ENCODE measurements around the gene OR4K5.
"Not testable (repeated sequence)": the region's sequence is repeated elsewhere in the genome, so short reads cannot be mapped to it uniquely, and the experiment has no call there.

Gene OR4K5

GRCh38 chr14:19930617-19931016, 10.2 kb downstream of the OR4K5 start, which contains the start of gene OR4K1:
Gene OR4K1, plus strand, starts transcription at chr14:19930917. Its CDS starts 4,750 bp downstream, at chr14:19935667.
- H3K4me3 ChIP-seq (ENCODE audit: low read depth, low read length): no peak within 1 kb of the TSS
- no peak for DNase-seq (ENCODE audit: low read depth, low spot score)
- ChIA-PET CTCF (no interaction called here), POLR2A (no interaction called here)
- no peak for TF ChIP-seq CTCF (IDR thresholded peaks at IDR 0.05; ENCODE audit: insufficient read depth, low read length, missing control alignments)

- POLR2A ChIA-PET: no interaction called here
Measured at GRCh38 chr14:19941668-19942067, 21.3 kb downstream of the OR4K5 start.

GRCh38 chr14:19947413-19948090, 27.1 kb downstream of the OR4K5 start:
- H3K4me3 ChIP-seq (ENCODE audit: low read depth, low read length): no peak overlapping the region
- DNase-seq (ENCODE audit: low read depth, low spot score): no peak
- POLR2A ChIA-PET: no interaction called here
- CTCF ChIA-PET: no interaction called here
- TF ChIP-seq CTCF (IDR thresholded peaks at IDR 0.05; ENCODE audit: insufficient read depth, low read length, missing control alignments): no peak

More at GRCh38 chr14:19941668-19942067, 21.3 kb downstream of the OR4K5 start:
- H3K4me3 ChIP-seq (ENCODE audit: low read depth, low read length): no peak overlapping the region
- no peak for TF ChIP-seq CTCF (IDR thresholded peaks at IDR 0.05; ENCODE audit: insufficient read depth, low read length, missing control alignments)
- no peak for DNase-seq (ENCODE audit: low read depth, low spot score)
- CTCF ChIA-PET: no interaction called here

- no peak overlapping the region for H3K4me3 ChIP-seq (ENCODE audit: low read depth, low read length)
- CTCF ChIA-PET: no interaction called here
- no peak for TF ChIP-seq CTCF (IDR thresholded peaks at IDR 0.05; ENCODE audit: insufficient read depth, low read length, missing control alignments)
- DNase-seq (ENCODE audit: low read depth, low spot score): no peak
- POLR2A ChIA-PET: no interaction called here
Measured at GRCh38 chr14:19949218-19949617, 28.8 kb downstream of the OR4K5 start.

- CTCF ChIA-PET; DNase-seq (ENCODE audit: low read depth, low spot score); H3K4me3 ChIP-seq (ENCODE audit: low read depth, low read length); POLR2A ChIA-PET: not testable (repeated sequence)
Measured at GRCh38 chr14:19969735-19970134, 49.3 kb downstream of the OR4K5 start.
